ENCODE data around the gene CWC27.
"Not testable (repeated sequence)": the region's sequence is repeated elsewhere in the genome, so short reads cannot be mapped to it uniquely, and the experiment has no call there.

The CWC27 gene

GRCh38 chr5:64838376-64838775 lies 69.6 kb downstream of the CWC27 start:
- DNase-seq, result no peak

- no peak for DNase-seq
Measured at GRCh38 chr5:64838803-64839202, 70.1 kb downstream of the CWC27 start.

- DNase-seq, result no peak
Measured at GRCh38 chr5:64839936-64840335, 71.2 kb downstream of the CWC27 start.

GRCh38 chr5:64840958-64841357 lies 72.2 kb downstream of the CWC27 start:
- no peak for DNase-seq

GRCh38 chr5:64853777-64854176 lies 85.0 kb downstream of the CWC27 start:
- DNase-seq, result no peak

- DNase-seq, result no peak
Measured at GRCh38 chr5:64854855-64855254, 86.1 kb downstream of the CWC27 start.

- no peak for DNase-seq
Measured at GRCh38 chr5:64859881-64860280, 91.2 kb downstream of the CWC27 start.

GRCh38 chr5:64861281-64861680 lies 92.6 kb downstream of the CWC27 start:
- no peak for DNase-seq

GRCh38 chr5:64864171-64864570 lies 95.4 kb downstream of the CWC27 start:
- no peak for DNase-seq

- DNase-seq, result no peak
Measured at GRCh38 chr5:64865662-64866061, 96.9 kb downstream of the CWC27 start.

- no peak for DNase-seq
Measured at GRCh38 chr5:64869419-64869818, 100.7 kb downstream of the CWC27 start.

- DNase-seq, result no peak
Measured at GRCh38 chr5:64872044-64872443, 103.3 kb downstream of the CWC27 start.

- no peak for DNase-seq
Measured at GRCh38 chr5:64873441-64873840, 104.7 kb downstream of the CWC27 start.

- no peak for DNase-seq
Measured at GRCh38 chr5:64874753-64875152, 106.0 kb downstream of the CWC27 start.

GRCh38 chr5:64876203-64876602 lies 107.5 kb downstream of the CWC27 start:
- no peak for DNase-seq

GRCh38 chr5:64880821-64881220 lies 112.1 kb downstream of the CWC27 start:
- DNase-seq, result no peak

- no peak for DNase-seq
Measured at GRCh38 chr5:64883912-64884311, 115.2 kb downstream of the CWC27 start.

- no peak for DNase-seq
Measured at GRCh38 chr5:64884541-64884940, 115.8 kb downstream of the CWC27 start.

- no peak for DNase-seq
Measured at GRCh38 chr5:64887910-64888309, 119.2 kb downstream of the CWC27 start.

- DNase-seq, result no peak
Measured at GRCh38 chr5:64895748-64896147, 127.0 kb downstream of the CWC27 start.

GRCh38 chr5:64899838-64900237 lies 131.1 kb downstream of the CWC27 start:
- no peak for DNase-seq

- no peak for DNase-seq
Measured at GRCh38 chr5:64900618-64901017, 131.9 kb downstream of the CWC27 start.

GRCh38 chr5:64907399-64907798 lies 138.7 kb downstream of the CWC27 start:
- not testable (repeated sequence) for DNase-seq

GRCh38 chr5:64914396-64914795 lies 145.7 kb downstream of the CWC27 start:
- DNase-seq, result no peak

GRCh38 chr5:64918083-64918482 lies 149.4 kb downstream of the CWC27 start:
- DNase-seq, result no peak
